K562 (cell line): ENCODE results near the gene CTDSPL. TPM values are rescaled to one million over a fixed set of nuclear protein-coding genes. Genes with fewer than 3 reads are reported as not detected.

Experiments
- ATAC-seq: fragments of 200-7000 bp; cut with Tn5 transposase; 3 replicates; pipeline ENCODE4 v1.9.1; 2020; ENCODE audit warnings: moderate library complexity
- BruUV-seq: library from RNA; stranded (reverse); fragments of 400-500 nt; replicated peaks from 2 replicates; lab custom pipeline; 2021; lab: Mats Ljungman, UMichigan
- CTCF ChIA-PET: fragments of 300-600 bp; formaldehyde crosslinking; extraction: SDS; loops from one replicate; lab custom pipeline; 2021; ENCODE audit warnings: low intra/inter-chr PET ratio; lab: Yijun Ruan, JAX
- POLR2A ChIA-PET: fragments of 300-600, 350-650 bp; sonication (Branson Sonifier 250); formaldehyde crosslinking; extraction: SDS; loops from one replicate; lab custom pipeline; 2021; ENCODE audit warnings: antibody characterized with exemption, inconsistent platforms; lab: Yijun Ruan, JAX
- DNase-seq, 4 experiments: peaks; one replicate each; pipeline versions ENCODE4 v3.0.0 to v3.0.0-alpha.2; 2011 to 2018; ENCODE audit warnings: low spot score in 3 of 4, mixed read lengths in 3 of 4; ENCODE audit errors: extremely low read depth in 1 of 4
- FAIRE-seq: peaks from 2 replicates; lab custom pipeline; 2011; peaks lifted over from hg19 to GRCh38; lab: Jason Lieb, UNC
- H2AFZ ChIP-seq: 2 replicates; pipeline ENCODE4 v1.6.0; 2011; ENCODE audit warnings: low read depth, low read length, control low read depth, inconsistent platforms
- H3K27ac ChIP-seq: fragments of 200-600 bp; 3 replicates; pipeline ENCODE4 v1.8.0; 2011; ENCODE audit warnings: low read depth, mild to moderate bottlenecking, control low read depth, inconsistent platforms, low read length, moderate library complexity, mixed read lengths; ENCODE audit errors: extremely low read depth
- H3K27me3 ChIP-seq, 2 experiments: fragments of 300-600 bp in 1 of 2; 2 replicates in 1 of 2; 3 replicates in 1 of 2; pipeline versions ENCODE4 v1.6.0 to v1.8.0; 2011; ENCODE audit warnings: inconsistent platforms in 2 of 2, low read length in 2 of 2, mild to moderate bottlenecking in 1 of 2, mixed read lengths in 1 of 2, moderate library complexity in 1 of 2; ENCODE audit not compliant: control insufficient read depth in 2 of 2, insufficient read depth in 2 of 2
- H3K36me3 ChIP-seq: fragments of 300-600 bp; 3 replicates; pipeline ENCODE4 v1.8.0; 2011; ENCODE audit warnings: mild to moderate bottlenecking, low read length, inconsistent platforms; ENCODE audit not compliant: control insufficient read depth, insufficient read depth
- H3K4me1 ChIP-seq, 2 experiments: fragments of 200-600 bp in 1 of 2; replicated peaks in 1 of 2; 2 replicates in 1 of 2; 3 replicates in 1 of 2; pipeline versions ENCODE4 v1.5.1 to v1.8.0; 2011; ENCODE audit warnings: inconsistent platforms in 2 of 2, low read length in 2 of 2, mild to moderate bottlenecking in 1 of 2, mixed read lengths in 1 of 2, moderate library complexity in 1 of 2; ENCODE audit not compliant: control insufficient read depth in 2 of 2, insufficient read depth in 2 of 2
- H3K4me2 ChIP-seq: 2 replicates; pipeline ENCODE4 v1.6.1; 2011; ENCODE audit warnings: low read length, control low read depth, inconsistent platforms, mixed read lengths; ENCODE audit not compliant: insufficient read depth
- H3K4me3 ChIP-seq: fragments of 200-600 bp; sonication (generic), shearing (Covaris generic); 2 replicates; pipeline ENCODE4 v1.5.1; 2016; ENCODE audit warnings: control low read depth, inconsistent platforms
- H3K79me2 ChIP-seq: fragments of 200-600 bp; 3 replicates; pipeline ENCODE4 v1.8.0; 2011; ENCODE audit warnings: low read length, inconsistent platforms; ENCODE audit not compliant: control insufficient read depth, insufficient read depth
- H3K9ac ChIP-seq, 2 experiments: 2 replicates each; pipeline versions ENCODE4 v1.6.0 to v1.6.1; 2011; ENCODE audit warnings: low read depth in 2 of 2, low read length in 2 of 2, control low read depth in 1 of 2, inconsistent platforms in 1 of 2, mild to moderate bottlenecking in 1 of 2, mixed read lengths in 1 of 2; ENCODE audit not compliant: insufficient read depth in 1 of 2
- H3K9me1 ChIP-seq: one replicate; pipeline ENCODE4 v1.6.0; 2011; ENCODE audit warnings: inconsistent platforms, mild to moderate bottlenecking, low read length, moderate library complexity; ENCODE audit not compliant: control insufficient read depth, insufficient read depth
- H3K9me3 ChIP-seq: replicated peaks from 2 replicates; pipeline ENCODE4 v1.5.1; 2011; ENCODE audit warnings: low read depth, low read length, inconsistent platforms; ENCODE audit not compliant: control insufficient read depth, insufficient read depth
- H4K20me1 ChIP-seq: replicated peaks from 2 replicates; pipeline ENCODE4 v1.6.1; 2011; ENCODE audit warnings: low read length, inconsistent platforms, mixed read lengths; ENCODE audit not compliant: control insufficient read depth, insufficient read depth
- CTCFL ChIP-seq: IDR thresholded peaks from 2 replicates; pipeline ENCODE4 v1.6.1; 2011; ENCODE audit warnings: borderline replicate concordance, low read depth, mild to moderate bottlenecking, moderate library complexity, low read length; ENCODE audit not compliant: insufficient read depth, poor library complexity, severe bottlenecking
- DIDO1 ChIP-seq: fragments of 450-650 bp; IDR thresholded peaks from 2 replicates; pipeline ENCODE4 v1.6.1; 2016; ENCODE audit warnings: low read depth, missing biosample characterization, missing genetic modification characterization
- EGR1 ChIP-seq: fragments of 450-650 bp; conservative IDR thresholded peaks from 2 replicates; pipeline ENCODE4 v1.6.1; 2017; ENCODE audit warnings: mild to moderate bottlenecking
- RFX7 ChIP-seq: fragments of 250-450 bp; sonication (Bioruptor Pico); IDR thresholded peaks from 2 replicates; pipeline ENCODE4 v1.5.1; 2021; ENCODE audit warnings: mild to moderate bottlenecking
- SIN3B ChIP-seq: fragments of 450-650 bp; IDR thresholded peaks from 2 replicates; pipeline ENCODE4 v1.6.1; 2017; ENCODE audit warnings: low read depth, mild to moderate bottlenecking, moderate library complexity
- ZNF79 ChIP-seq: fragments of 250-450 bp; sonication (Bioruptor Pico); IDR thresholded peaks from 2 replicates; pipeline ENCODE4 v1.4.0; 2020; ENCODE audit warnings: low read depth, mild to moderate bottlenecking, moderate library complexity
- WGBS: fragments of 100-300 bp; shearing (Covaris generic); methylation state at CpG from one replicate; pipeline ENCODE4 v1.1.6; 2016; ENCODE audit warnings: low coverage, mixed read lengths; ENCODE audit not compliant: insufficient coverage; ENCODE audit errors: missing lambda C conversion rate; 5-methylcytosine and 5-hydroxymethylcytosine counted together
- in situ Hi-C: fragments of 300-500 bp; cut with MboI; formaldehyde crosslinking; loops from 4 replicates; pipeline ENCODE4 v1.15.0; 2018; ENCODE audit warnings: inconsistent platforms, mixed read lengths
- intact Hi-C: fragments of 100-400 bp; cut with micrococcal nuclease; formaldehyde crosslinking; loops from 2 replicates; pipeline ENCODE4 v1.14.2; 2022
- polyA plus RNA-seq, 8 experiments: library from polyadenylated mRNA; depleted of rRNA in 4 of 8; stranded (reverse) in 5 of 8; unstranded in 3 of 8; fragments of >200 nt; fragmentation: Nextera tagmentation in 2 of 8; fragmentation: Illumina TruSeq in 1 of 8; extraction: Ambion mirVana in 2 of 8; extraction: Trizol in 1 of 8; gene quantifications; 2 replicates each; pipeline versions ENCODE4 v1.2.1 to v1.2.3, GENCODE V29; 2011 to 2014; ENCODE audit warnings: inconsistent platforms in 1 of 8, missing spikeins in 1 of 8
- total RNA-seq, 7 experiments: library from RNA; depleted of rRNA in 6 of 7; stranded (reverse); fragments of >200 nt in 6 of 7; fragmentation: Illumina TruSeq in 2 of 7; extraction: Trizol in 2 of 7; gene quantifications; 2 replicates each; pipeline versions ENCODE4 v1.2.1 to v1.2.3, GENCODE V29; 2011 to 2021; ENCODE audit warnings: low replicate concordance in 1 of 7
- TF ChIP-seq, protein P1 (sequence below), 2 experiments: fragments of 450-650 bp; formaldehyde crosslinking in 1 of 2; IDR thresholded peaks; 2 replicates each; pipeline versions ENCODE4 v1.4.0 to v1.6.1; 2014 to 2020; ENCODE audit warnings: mild to moderate bottlenecking in 2 of 2, borderline replicate concordance in 1 of 2, low read depth in 1 of 2

Gene CTDSPL
- total and polyA plus RNA-seq, 9 of the 15 experiments (the other 6 are each of a cell fraction or from before 2014, with no cell fraction given), result 5.1 to 19.3 (median 11.3) TPM

GRCh38 chr3:37856381-37856780, 5.3 kb upstream of the CTDSPL start:
- Histone ChIP-seq H3K4me3 (no peak overlapping the region), H3K9me1 (no peaks in the 10 kb centered on the region), H2AFZ (no peak overlapping the region), H3K36me3 (no peaks in the 10 kb centered on the region), H3K9ac (no peak overlapping the region), H3K9me3 (no peaks in the 10 kb centered on the region), H3K27me3 (no peaks in the 10 kb centered on the region; a peak in 1 of 5 replicates), H4K20me1 (peaks cover 5% of the 10 kb centered on the region), H3K4me2 (no peak overlapping the region), H3K27ac (no peak overlapping the region), H3K79me2 (peaks cover 4% of the 10 kb centered on the region; the same call in 2 of the 3 replicates), H3K4me1 (peaks cover 15 to 17% of the 10 kb centered on the region in 2 experiments)
- TF ChIP-seq RFX7 (CRISPR knock-in tag) (no peak), DIDO1 (tag) (no peak), EGR1 (no peak), SIN3B (no peak), ZNF79 (no peak), CTCFL (no peak)
- TF ChIP-seq, protein P1, sequence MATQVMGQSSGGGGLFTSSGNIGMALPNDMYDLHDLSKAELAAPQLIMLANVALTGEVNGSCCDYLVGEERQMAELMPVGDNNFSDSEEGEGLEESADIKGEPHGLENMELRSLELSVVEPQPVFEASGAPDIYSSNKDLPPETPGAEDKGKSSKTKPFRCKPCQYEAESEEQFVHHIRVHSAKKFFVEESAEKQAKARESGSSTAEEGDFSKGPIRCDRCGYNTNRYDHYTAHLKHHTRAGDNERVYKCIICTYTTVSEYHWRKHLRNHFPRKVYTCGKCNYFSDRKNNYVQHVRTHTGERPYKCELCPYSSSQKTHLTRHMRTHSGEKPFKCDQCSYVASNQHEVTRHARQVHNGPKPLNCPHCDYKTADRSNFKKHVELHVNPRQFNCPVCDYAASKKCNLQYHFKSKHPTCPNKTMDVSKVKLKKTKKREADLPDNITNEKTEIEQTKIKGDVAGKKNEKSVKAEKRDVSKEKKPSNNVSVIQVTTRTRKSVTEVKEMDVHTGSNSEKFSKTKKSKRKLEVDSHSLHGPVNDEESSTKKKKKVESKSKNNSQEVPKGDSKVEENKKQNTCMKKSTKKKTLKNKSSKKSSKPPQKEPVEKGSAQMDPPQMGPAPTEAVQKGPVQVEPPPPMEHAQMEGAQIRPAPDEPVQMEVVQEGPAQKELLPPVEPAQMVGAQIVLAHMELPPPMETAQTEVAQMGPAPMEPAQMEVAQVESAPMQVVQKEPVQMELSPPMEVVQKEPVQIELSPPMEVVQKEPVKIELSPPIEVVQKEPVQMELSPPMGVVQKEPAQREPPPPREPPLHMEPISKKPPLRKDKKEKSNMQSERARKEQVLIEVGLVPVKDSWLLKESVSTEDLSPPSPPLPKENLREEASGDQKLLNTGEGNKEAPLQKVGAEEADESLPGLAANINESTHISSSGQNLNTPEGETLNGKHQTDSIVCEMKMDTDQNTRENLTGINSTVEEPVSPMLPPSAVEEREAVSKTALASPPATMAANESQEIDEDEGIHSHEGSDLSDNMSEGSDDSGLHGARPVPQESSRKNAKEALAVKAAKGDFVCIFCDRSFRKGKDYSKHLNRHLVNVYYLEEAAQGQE (IDR thresholded peaks at IDR 0.05; ENCODE audit: borderline replicate concordance), result no peak
- TF ChIP-seq, protein P1 (CRISPR knock-in tag; IDR thresholded peaks at IDR 0.05; ENCODE audit: low read depth), result no peak
- ChIA-PET CTCF (interaction anchor here (0.9 kb wide), 1 partner anchor 115 kb away, joined by 3 read pairs; no protein-coding TSS in a partner anchor), POLR2A (interaction anchor here (1.8 kb wide), 1 partner anchor 111 kb away, joined by 15 read pairs; no protein-coding TSS in a partner anchor)
- in situ Hi-C loops, result loop anchor here (5.0 kb wide), 1 partner anchor 116 kb away; no protein-coding TSS in a partner anchor
- no TSS peak for BruUV-seq
- ATAC-seq (no peak), DNase-seq (no peak), FAIRE-seq (no peak)
- intact Hi-C loops, result no loop called here
- 11% methylated on average over 2 of the region's 2 CpGs for WGBS
